Right atrium auricular region (tissue), 2 donors: ENCODE measurements around the gene MGA. TPM values are rescaled to one million over a fixed set of nuclear protein-coding genes. Genes with fewer than 3 reads are reported as not detected.

ENCODE experiments used
- DNase-seq: peaks from one replicate; pipeline ENCODE4 v3.0.0-alpha.2; 2019; ENCODE audit warnings: low spot score
- H3K27ac ChIP-seq, 2 donors: fragments of 200-600 bp; sonication (generic); 1 replicate in 1 of 2; 2 replicates in 1 of 2; pipeline ENCODE4 v1.5.1; 2016 to 2019
- H3K27me3 ChIP-seq, 2 donors: fragments of 200-600 bp; sonication (generic); one replicate each; pipeline versions ENCODE4 v1.5.1 to v1.6.0; 2017 to 2019
- H3K36me3 ChIP-seq: fragments of 200-600 bp; sonication (generic); one replicate; pipeline ENCODE4 v1.5.1; 2016
- H3K4me1 ChIP-seq, 2 donors: fragments of 200-600 bp; sonication (generic); one replicate each; pipeline versions ENCODE4 v1.5.1 to v1.6.0; 2017 to 2019
- H3K4me3 ChIP-seq, 2 donors: fragments of 200-600 bp; sonication (generic); 1 replicate in 1 of 2; 2 replicates in 1 of 2; pipeline ENCODE4 v1.5.1; 2017 to 2019; ENCODE audit warnings: mild to moderate bottlenecking in 1 of 2, moderate library complexity in 1 of 2
- H3K9me3 ChIP-seq, 2 donors: fragments of 200-600 bp; sonication (generic); one replicate each; pipeline ENCODE4 v1.5.1; 2019
- CTCF ChIP-seq, 2 donors: fragments of 200-600 bp; sonication (generic); IDR thresholded peaks; one replicate each; pipeline ENCODE4 v1.5.1; 2019; ENCODE audit warnings: antibody characterized with exemption in 2 of 2
- total RNA-seq, 2 donors: library from RNA; depleted of rRNA; stranded (reverse); fragments of >200 nt; gene quantifications; one replicate each; pipeline ENCODE4 v1.1.0, GENCODE V29; 2016

Gene MGA
- total RNA-seq, 2 donors from 2014 or later = 40.1 to 40.3 TPM

- DNase-seq = no peak
- Histone ChIP-seq H3K27me3 (no peaks in the 10 kb centered on the region), H3K4me3 (no peak overlapping the region), H3K36me3 (no peaks in the 10 kb centered on the region), H3K27ac (no peak overlapping the region), H3K4me1 (peaks cover 0 to 23% of the 10 kb centered on the region in 2 donors), H3K9me3 (no peaks in the 10 kb centered on the region)
- no peak for TF ChIP-seq CTCF (IDR thresholded peaks at IDR 0.05)
Measured at GRCh38 chr15:41634072-41634626, 26.1 kb upstream of the MGA start.

GRCh38 chr15:41637086-41637485 lies 23.1 kb upstream of the MGA start:
- H3K36me3 ChIP-seq = no peaks in the 10 kb centered on the region
- no peak overlapping the region for H3K4me3 ChIP-seq
- no peaks in the 10 kb centered on the region for H3K27me3 ChIP-seq
- H3K27ac ChIP-seq = no peak overlapping the region
- DNase-seq = no peak
- H3K4me1 ChIP-seq = peaks cover 0 to 10% of the 10 kb centered on the region in 2 donors
- H3K9me3 ChIP-seq = no peaks in the 10 kb centered on the region
- no peak for TF ChIP-seq CTCF (IDR thresholded peaks at IDR 0.05)

GRCh38 chr15:41640985-41641384 lies 19.2 kb upstream of the MGA start:
- no peak overlapping the region for H3K27ac ChIP-seq
- TF ChIP-seq CTCF (IDR thresholded peaks at IDR 0.05) = no peak
- no peaks in the 10 kb centered on the region for H3K4me1 ChIP-seq
- no peak for DNase-seq
- H3K4me3 ChIP-seq = no peak overlapping the region
- no peaks in the 10 kb centered on the region for H3K36me3 ChIP-seq
- H3K9me3 ChIP-seq = no peaks in the 10 kb centered on the region
- H3K27me3 ChIP-seq = no peaks in the 10 kb centered on the region

- Histone ChIP-seq H3K4me1 (no peaks in the 10 kb centered on the region), H3K4me3 (no peak overlapping the region), H3K9me3 (no peaks in the 10 kb centered on the region), H3K27ac (no peak overlapping the region), H3K27me3 (no peaks in the 10 kb centered on the region), H3K36me3 (no peaks in the 10 kb centered on the region)
- no peak for TF ChIP-seq CTCF (IDR thresholded peaks at IDR 0.05)
- no peak for DNase-seq
Measured at GRCh38 chr15:41647262-41647661, 12.9 kb upstream of the MGA start.

GRCh38 chr15:41648097-41648496 lies 12.1 kb upstream of the MGA start:
- H3K27me3 ChIP-seq = no peaks in the 10 kb centered on the region
- DNase-seq = no peak
- TF ChIP-seq CTCF (IDR thresholded peaks at IDR 0.05) = no peak

GRCh38 chr15:41648770-41649169 lies 11.4 kb upstream of the MGA start:
- no peaks in the 10 kb centered on the region for H3K9me3 ChIP-seq
- no peak for TF ChIP-seq CTCF (IDR thresholded peaks at IDR 0.05)

More at GRCh38 chr15:41648097-41648496, 12.1 kb upstream of the MGA start:
- no peak overlapping the region for H3K27ac ChIP-seq
- no peaks in the 10 kb centered on the region for H3K4me1 ChIP-seq
- H3K9me3 ChIP-seq = no peaks in the 10 kb centered on the region
- H3K36me3 ChIP-seq = no peaks in the 10 kb centered on the region
- H3K4me3 ChIP-seq = no peak overlapping the region

More at GRCh38 chr15:41648770-41649169, 11.4 kb upstream of the MGA start:
- DNase-seq = no peak
- no peaks in the 10 kb centered on the region for H3K36me3 ChIP-seq
- no peaks in the 10 kb centered on the region for H3K27me3 ChIP-seq
- H3K27ac ChIP-seq = no peak overlapping the region
- no peaks in the 10 kb centered on the region for H3K4me1 ChIP-seq
- H3K4me3 ChIP-seq = no peak overlapping the region
